GM18868 (cell line): Measurements from ENCODE around the gene TOR1B.

Experiments
- ATAC-seq: cut with Tn5 transposase; IDR thresholded peaks from one replicate; pipeline ENCODE4 v1.9.1; 2021; ENCODE audit warnings: mild to moderate bottlenecking, moderate library complexity; ENCODE audit not compliant: unreplicated experiment

Gene TOR1B

GRCh38 chr9:129812385-129812784 is 9.4 kb downstream of the TOR1B start:
- no peak for ATAC-seq

GRCh38 chr9:129813661-129814060 is 10.7 kb downstream of the TOR1B start:
- no peak for ATAC-seq

GRCh38 chr9:129814432-129815223 is 11.6 kb downstream of the TOR1B start:
- no peak for ATAC-seq

- ATAC-seq = no peak
Observed at GRCh38 chr9:129815278-129815677, 12.3 kb downstream of the TOR1B start.

- ATAC-seq = no peak
Observed at GRCh38 chr9:129816501-129817435, 13.8 kb downstream of the TOR1B start.

GRCh38 chr9:129822898-129823541 is 20.0 kb downstream of the TOR1B start:
- ATAC-seq = no peak

GRCh38 chr9:129823542-129823934 is 20.6 kb downstream of the TOR1B start:
- ATAC-seq = no peak

GRCh38 chr9:129823935-129824601 is 21.1 kb downstream of the TOR1B start, which contains the start of gene TOR1A:
Gene TOR1A (minus strand): TSS chr9:129824136. CDS start chr9:129824085, 51 bp downstream.
- ATAC-seq = peak; percentile 91

- no peak for ATAC-seq
Observed at GRCh38 chr9:129826344-129826743, 23.4 kb downstream of the TOR1B start.

- no peak for ATAC-seq
Observed at GRCh38 chr9:129826759-129827158, 23.8 kb downstream of the TOR1B start.

- ATAC-seq = no peak
Observed at GRCh38 chr9:129828051-129828450, 25.1 kb downstream of the TOR1B start.

GRCh38 chr9:129828969-129829368 is 26.0 kb downstream of the TOR1B start:
- no peak for ATAC-seq

- no peak for ATAC-seq
Observed at GRCh38 chr9:129832982-129833381, 30.0 kb downstream of the TOR1B start.

- peak; percentile 9 for ATAC-seq
Observed at GRCh38 chr9:129834489-129835127, 31.6 kb downstream of the TOR1B start.

- peak; percentile 95 for ATAC-seq
Observed at GRCh38 chr9:129835128-129835859, 32.3 kb downstream of the TOR1B start, which contains the start of the genes C9orf78 and USP20. Gene C9orf78 (minus strand): TSS chr9:129835275. CDS start chr9:129835221, 54 bp downstream. Gene USP20 (plus strand): TSS chr9:129835458. CDS start chr9:129852556, 17,098 bp downstream.

GRCh38 chr9:129835860-129836223 is 32.9 kb downstream of the TOR1B start:
- ATAC-seq = no peak

GRCh38 chr9:129836311-129837007 is 33.5 kb downstream of the TOR1B start:
- ATAC-seq = no peak

- ATAC-seq = no peak
Observed at GRCh38 chr9:129838707-129839259, 35.8 kb downstream of the TOR1B start.
